Activated T-helper 9 cell treated with anti-CD3 and anti-CD28 coated beads, Interleukin-2, amount 50 U/mL, for 16 hours (primary cell): ENCODE results near the gene RPH3AL.
"Not testable (repeated sequence)": the region's sequence is repeated elsewhere in the genome, so short reads cannot be mapped to it uniquely, and the experiment has no call there.

Experiments
- DNase-seq: peaks from one replicate; pipeline ENCODE4 v3.0.0-alpha.2; 2020; ENCODE audit warnings: low read depth

Gene RPH3AL

DNA sequence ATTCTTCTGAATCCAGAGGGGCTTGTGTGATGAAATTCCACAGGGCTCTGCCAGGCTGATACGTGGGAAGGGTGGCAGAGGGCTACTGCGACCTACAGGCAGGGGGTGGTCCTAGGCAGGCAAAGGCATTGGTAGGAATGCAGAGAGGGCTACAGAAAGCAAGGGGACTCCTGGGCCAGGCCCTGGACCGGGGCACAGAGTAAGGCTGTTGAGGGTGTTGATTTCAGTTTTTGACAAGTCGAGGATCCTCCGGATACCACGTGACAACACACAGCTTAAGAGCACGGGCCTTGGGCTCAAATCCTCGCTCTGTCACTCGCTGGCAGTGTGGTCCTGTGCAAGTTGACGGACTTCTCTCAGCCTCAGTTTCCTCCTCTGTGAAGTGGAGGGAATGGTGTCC lies 152.0 kb downstream of the RPH3AL start:
- DNase-seq = no peak

DNA sequence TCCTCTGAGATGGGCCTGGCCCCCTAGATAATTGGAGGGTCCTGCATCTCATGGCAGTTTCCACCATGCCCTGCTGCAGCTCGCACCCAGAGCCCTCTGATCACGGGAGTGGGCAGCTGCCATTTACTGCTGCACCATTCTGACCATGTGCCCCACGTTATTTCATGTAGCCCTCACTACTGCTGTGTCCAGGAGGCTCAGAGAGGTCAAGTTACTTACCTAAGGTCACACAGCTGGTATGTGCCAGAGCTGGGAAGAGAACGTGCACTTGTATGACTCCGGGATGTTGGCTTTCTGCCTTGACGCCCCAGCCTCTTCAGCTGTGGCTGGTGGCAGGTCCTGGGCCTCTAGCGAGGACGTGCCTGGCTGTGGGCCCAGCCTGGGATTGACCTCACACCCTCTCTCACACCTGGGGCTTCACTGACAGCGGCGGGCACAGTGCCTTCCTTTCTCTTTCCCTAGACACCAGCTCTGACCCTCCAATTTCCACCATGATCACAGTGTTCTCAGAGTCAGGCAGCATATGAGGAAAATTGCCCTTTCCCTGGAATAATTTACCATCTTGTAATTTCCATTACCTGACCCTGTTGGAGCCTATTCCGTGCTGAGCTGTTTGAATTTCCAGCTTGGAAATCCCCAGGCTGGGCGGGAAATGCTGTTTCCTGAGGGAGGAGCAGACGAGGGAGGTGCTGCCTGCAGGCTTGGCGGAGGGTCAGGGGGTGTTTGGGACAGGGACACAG lies 152.6 kb downstream of the RPH3AL start:
- DNase-seq = no peak

DNA sequence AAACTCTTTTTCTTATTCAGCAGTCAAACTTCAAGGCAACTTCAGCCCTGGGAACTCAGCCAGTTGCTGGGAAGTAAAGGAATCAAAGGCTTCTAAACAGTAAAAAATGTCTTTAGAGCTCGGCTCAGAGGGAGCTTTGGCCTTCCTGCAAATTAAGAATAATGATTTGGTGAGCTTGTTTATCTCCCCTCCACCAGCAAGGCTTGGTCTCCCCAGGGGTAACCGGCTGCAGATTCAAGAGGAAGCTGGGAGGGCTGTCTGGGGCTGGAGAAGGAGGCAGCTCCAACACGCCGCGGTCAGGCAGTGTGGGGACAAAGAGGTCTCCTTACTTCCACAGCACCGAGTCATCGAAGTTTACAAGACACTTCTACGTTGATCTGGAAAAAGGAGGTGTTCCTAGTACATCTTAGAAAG lies 153.4 kb downstream of the RPH3AL start:
- no peak for DNase-seq

DNA sequence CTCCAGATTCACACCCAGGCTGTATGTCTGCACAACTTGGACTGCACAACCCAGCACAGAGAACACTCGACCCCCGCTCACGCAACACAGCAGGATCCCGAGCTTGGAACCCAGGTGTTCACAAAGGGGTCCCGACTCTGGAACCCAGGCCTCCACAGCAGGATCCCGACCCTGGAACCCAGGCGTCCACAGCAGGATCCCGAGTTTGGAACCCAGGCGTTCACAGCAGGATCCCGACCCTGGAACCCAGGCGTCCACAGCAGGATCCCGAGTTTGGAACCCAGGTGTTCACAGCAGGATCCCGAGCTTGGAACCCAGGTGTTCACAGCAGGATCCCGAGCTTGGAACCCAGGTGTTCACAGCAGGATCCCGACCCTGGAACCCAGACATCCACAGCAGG lies 154.4 kb downstream of the RPH3AL start:
- not testable (repeated sequence) for DNase-seq

DNA sequence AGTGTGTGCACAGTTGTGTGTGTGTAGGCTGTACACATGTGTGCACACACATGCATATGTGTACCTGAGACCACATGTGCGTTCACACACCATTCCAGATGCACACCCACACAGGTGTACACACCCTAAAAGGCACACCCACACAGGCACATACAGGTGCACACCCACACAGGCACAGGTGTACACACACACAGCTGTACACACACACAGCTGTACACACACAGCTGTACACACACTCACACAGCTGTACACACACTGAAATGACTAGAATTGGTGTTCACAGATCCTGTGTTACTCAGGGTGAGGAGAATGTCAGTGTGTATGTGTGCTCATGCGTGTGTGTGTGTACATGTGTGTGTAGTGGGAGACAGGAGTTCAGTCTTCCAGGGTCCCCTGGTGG lies 155.3 kb downstream of the RPH3AL start:
- DNase-seq = no peak

DNA sequence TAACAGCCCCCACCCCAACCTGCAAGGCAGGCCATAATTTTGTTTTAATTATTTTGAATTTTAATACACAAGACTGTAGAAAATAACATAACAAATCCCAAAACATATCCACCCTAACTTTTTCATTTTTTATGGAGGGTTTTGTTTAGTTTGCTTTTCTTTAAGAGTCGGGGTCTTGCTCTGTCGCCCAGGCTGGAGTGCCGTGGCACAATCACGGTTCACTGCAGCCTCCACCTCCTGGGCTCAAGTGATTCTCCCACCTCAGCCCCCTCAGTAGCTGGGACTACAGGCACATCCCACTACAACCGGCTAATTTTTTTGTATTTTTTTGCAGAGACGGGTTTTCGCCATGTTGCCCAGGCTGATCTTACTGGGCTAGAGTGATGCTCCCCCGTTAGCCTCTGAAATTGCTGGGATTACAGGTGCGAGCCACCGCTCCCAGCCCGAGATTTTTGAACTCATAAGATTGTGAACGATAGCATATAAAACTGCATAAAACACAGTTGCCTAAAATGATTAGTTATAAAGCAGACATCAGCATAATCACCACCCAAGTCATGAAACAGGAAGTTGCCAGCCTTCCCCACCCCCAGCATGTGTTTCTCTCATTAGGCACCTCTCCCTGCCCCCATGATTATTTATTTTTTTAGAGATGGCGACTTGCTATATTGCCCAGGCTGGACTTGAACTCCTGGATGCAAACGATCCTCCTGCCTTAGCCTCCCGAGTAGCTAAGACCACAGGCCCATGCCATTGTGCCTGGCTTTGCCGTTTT lies 157.6 kb downstream of the RPH3AL start:
- DNase-seq = no peak

DNA sequence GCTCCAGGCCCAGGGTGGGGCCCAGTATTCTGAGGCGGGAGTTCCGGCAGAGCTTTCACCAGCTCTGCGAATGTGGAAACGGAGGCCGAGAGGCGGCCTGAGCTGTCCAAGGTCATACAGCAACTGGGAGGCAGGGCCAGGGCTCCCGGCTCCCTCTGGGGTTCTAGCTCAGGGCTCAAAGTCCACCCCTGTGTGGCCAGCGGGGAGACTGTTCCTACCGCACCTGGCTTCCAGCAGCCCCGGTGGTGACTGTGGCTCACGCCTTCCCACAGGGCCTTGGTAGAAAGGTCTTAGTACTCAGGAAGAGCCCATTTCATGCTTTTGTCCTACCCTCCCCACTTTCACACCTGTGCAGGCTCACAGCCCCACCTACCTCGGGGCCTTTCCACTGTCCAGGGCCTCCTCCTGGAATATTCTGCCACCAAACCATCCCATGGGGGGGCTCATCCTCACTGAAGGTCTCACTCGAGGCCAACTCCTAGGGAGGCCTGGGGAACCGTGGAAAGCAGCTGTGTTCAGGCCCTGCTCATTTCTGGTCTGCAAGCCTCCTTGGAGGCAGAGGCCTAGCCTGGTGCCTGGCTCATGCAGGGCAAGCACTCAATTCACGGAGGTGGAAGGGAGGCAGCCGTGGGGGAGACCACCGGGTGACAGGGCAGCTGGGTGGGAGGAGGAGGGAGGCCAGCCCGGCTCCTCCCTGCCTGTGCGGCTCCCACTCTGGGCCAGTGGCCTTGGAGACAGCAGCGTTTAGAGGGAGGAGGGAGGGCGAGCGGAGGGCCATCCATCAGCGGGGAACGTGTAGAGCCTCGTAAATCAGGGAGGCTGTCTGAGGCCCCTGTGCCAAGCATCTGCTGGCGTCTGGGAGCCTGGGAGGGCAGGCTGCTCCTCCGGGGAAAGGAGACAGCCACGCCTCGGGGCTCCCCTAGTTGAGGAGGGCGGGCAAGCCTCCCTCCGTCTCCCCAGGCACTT lies 158.5 kb downstream of the RPH3AL start:
- DNase-seq = no peak

DNA sequence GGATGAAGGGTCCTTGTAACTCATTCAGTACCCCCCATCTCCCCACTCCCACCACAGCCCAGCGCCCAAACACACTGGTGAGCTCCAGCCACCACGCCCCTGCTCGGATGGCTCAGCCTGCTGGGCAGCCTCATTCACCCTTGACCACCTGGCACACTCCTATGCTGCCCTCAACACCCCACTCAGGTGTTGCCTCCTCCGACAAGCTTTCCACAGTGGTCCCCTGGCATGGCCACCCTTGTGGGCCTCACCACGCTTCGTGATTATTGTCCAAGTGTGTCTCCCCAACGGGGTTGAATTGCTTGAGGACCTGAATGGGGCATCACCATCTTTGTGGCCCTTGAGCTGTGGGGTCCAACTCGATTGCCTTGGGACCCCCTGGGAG lies 159.2 kb downstream of the RPH3AL start:
- no peak for DNase-seq

DNA sequence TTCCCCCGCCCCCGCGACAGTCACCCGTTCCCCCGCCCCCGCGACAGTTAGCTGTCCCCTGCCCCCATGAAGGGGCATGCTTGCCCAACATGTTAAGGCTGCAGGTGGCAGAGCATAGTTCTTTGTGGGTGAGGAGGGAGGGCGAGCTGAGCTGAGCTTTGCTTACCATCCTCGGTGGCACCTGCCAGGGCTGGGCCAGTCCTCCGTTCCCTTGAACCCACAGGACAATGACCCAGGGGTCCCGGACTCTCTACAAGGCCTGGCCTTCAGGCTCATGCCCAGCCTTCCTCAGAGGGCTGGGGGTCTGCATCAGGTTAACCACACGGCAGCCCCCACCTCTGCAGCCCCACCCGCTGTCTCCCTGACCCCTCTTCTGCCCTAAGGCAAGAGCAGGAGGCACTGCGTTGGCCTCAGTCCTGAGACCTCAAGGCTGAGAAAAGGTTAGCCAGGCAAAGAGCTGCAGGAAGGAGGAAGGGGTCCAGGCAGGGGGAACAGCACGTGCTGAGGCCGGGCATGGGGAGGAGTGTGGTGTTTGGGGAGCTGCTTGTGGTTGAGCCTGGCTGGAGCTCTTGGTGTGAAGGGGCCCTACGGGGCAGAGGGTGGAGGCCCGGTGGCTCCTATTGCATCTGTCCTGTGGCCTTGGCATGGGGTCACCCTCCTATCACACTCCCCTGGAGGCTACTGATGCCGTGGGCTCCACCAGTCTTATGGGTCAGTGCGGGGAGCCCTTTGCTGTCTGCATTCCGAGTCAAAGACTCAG lies 159.8 kb downstream of the RPH3AL start:
- DNase-seq = no peak

DNA sequence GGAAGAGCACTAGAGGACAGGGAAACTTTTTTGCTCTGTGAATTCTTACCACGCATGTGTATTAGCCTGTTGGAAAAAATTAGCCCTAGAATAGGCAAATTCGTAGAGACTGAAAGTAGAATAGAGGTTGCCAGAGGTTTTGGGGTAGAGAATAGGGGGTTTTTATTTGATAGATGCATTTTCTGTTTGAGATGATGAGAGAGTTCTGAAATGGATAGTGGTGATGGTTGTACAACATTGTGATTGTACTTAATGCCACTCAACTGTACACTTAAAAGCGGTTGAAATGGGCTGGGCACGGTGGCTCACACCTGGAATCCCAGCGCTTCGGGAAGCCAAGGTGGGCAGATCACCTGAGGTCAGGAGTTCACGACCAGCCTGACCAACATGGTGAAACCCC lies 163.2 kb downstream of the RPH3AL start:
- DNase-seq = no peak

DNA sequence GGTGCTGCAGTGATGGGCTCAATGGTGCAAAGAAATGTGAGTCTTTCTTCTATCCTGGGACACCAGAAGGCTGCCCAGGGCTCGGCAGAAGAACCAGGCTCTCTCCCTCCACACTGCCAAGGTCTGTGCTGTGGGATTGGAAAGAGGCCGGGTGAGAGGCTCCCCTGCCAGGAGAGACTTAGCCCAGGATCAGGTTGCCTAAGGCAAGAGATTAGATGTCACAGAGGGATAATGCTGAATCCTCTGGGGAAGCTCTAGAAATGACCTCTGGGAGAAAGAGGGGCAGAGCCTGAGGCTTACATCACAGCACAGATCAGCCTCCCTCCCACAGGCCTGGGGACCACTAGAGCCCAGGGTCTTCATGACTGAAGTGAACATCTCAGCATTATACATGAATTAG lies 165.5 kb downstream of the RPH3AL start:
- DNase-seq = no peak

DNA sequence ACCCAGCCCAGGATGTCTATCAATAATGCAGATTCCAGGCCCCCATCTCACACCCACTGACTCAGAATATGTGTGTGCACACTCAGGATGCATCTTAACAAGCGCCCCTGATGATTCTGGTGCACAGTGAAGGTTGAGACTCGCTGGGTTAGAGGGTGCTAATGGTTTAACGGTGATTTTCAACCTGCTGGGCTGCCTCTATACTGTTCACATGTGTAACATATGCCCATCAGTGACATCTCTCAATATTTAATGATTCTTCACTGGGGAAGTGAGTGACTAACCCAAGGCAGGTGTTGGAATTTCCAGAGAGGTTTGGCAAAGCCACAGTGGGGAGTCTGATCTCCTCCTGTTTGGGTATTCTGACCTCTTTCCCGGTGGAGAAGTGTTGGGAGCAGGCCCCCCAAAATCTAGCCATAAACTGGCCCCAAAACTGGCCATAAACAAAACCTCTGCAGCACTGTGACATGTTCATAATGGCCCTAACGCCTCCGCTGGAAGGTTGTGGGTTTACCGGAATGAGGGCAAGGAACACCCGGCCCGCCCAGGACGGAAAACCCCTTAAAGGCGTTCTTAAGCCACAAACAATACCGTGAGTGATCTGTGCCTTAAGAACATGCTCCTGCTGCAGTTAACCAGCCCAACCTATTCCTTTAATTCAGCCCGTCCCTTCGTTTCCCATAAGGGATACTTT lies 167.0 kb downstream of the RPH3AL start:
- peak; percentile 18 for DNase-seq

DNA sequence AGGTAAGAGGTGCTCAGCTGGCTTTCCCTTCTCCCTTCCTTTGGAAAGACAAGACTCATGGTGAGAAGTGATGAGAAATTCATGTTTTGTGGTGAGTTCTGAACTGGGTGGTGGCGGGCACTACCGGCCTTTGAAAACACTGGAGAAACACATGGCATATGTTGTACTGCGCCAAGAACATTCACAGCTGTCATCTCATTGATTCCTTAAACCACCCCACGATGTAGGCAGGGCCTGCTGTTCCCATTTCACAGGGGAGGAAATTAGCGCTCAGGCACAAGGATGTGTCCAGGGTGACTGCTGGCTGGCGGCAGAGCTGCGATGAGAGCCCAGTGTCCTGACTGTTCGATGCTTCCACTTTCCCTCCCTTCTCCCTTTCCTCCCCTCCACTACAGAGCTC lies 169.6 kb downstream of the RPH3AL start:
- no peak for DNase-seq

DNA sequence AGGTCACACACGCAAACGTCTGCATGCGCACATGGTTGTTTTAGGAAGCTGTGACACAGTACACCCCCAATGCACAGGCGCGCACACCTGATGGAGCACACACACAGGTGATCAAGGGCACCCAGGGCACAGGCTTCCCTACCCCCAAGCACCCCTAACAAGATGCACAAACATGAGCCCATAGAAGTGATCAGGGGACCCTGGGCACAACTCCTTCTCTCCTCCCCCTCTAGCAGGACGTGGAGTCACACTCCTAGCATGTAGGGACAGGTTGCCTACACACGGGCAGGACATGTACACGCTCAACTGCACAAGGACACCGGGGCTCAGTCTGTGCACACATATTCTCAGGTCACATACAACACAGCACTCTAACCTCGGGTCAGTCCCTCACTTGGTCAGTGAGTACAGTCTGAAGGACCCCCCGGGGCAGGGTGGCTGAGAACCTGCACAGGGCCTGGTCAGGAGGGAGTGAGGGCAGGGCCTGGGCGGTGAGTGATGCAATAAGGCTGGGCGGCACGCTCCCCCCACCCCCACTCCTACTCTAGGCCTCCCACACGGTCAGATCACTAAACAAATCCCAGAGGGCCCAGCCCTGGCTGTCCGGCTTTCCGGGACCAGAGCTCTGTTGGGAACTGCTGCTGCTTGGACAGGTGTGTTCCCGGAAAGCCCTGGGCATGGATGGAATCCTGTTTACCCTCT lies 170.4 kb downstream of the RPH3AL start:
- no peak for DNase-seq

DNA sequence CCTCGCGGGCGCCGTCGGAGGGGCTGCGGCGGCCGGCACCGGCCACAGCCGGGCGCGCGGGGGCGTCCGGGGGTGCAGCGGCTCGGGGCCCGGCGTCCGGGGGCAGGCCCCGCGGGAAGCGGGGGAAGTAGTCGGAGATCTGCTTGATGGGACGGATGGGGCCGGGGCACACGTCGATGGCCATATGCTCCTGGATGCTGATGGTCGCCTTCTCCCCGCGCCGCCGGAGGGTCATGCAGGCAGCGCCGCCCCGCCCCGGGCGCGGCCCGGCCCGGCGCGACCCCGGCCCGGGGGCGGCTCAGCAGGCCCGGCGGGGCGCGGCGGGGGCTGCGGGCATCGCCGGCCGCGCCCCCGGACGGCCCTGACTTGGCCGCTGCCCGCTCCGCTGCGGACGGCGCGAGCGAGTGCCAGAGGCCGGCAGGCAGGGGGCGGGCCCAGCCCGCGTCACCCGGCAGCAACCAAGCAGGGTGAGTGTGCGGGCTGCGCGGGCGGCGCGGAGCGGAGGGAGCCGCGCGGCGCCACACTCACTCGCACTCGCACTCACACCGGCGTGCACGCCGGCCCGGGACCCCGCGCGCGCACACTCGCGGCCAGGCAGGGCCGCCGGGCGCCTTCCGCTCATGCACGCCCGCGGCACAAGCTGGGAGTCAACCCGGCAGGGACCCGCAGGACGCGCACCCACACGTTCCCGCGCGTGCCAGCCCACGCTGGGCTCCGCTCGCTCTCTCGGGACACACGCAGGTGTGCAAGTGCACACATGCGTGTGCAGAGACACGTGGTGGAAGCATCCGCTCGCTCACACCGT lies 171.2 kb downstream of the RPH3AL start, which contains the start of gene DOC2B:
Gene DOC2B, minus strand, starts transcription at position 406 of the 805 bp plus-strand sequence. Its CDS starts 171 bp downstream, at position 235.
- no peak for DNase-seq

DNA sequence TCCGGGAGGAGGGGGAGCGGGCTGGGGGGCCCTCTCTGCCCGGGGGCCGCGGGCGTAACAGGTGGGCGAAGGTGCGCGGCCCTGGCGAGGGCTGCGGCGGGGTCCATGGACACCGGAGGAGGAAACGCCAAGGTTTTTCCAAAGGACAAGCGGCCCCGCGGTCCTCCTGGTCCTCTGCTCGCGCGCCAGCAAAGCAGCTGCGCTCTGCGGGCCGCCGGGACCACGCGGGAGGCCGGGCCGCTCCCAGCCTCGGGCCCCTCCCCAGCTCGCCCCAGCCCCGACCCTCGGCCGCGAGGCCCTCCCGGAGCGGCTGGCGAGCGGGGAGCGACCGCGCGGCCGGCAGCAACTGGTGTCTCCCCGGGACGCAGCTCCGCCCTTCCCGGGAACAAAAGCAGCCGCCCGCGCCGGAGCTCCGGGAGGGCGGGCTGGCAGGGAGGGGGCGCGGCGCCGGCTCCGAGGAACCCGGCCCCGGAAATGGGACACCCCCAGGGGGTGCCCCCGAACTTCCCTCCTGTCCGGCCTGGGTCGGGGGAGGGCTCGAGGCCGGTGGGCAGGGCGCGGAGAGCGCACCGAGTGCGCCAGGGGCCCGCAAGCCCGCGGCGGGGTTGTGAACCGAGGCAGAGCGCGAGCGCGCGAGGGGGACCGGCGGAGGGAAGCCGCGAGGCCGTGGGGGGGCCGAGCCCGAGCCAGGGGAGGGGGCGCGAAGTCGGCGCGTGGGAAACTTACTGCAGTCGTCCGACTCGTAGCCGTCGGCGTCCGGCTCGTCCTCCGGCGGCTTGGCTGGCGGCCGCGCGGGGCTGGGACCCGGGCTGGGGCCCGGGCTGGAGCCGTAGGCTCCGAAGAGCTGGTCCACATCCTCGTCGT lies 172.0 kb downstream of the RPH3AL start:
- DNase-seq = no peak

DNA sequence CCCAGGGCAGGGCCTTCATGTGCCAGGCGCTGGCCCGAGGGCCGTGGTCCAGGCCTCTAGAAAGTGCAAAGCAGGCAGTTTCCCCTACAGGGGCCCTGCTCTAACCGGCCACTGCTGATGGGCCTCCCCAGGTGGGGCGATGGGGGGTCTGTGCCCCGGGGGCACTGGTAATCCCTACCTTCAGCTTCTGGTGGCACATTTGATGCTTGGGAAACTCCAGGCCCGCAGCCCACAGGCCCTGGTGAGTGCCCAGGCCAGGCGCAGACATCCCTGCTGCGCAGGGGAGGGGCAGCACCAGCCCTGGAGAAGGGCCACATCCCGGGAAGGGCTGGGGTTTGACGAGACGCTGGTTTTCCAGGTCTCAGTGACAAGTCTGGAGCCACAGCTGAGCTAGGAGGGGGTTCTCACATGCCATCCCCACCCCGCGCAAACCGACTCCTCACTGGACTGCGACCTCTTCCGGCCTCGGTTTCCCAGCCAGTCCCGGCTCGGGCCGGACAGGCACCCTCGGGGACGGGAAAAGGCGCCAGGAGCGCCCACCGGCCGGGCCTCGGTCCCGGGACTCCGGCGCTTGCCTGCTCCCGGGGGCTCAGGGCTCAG lies 172.7 kb downstream of the RPH3AL start:
- no peak for DNase-seq

DNA sequence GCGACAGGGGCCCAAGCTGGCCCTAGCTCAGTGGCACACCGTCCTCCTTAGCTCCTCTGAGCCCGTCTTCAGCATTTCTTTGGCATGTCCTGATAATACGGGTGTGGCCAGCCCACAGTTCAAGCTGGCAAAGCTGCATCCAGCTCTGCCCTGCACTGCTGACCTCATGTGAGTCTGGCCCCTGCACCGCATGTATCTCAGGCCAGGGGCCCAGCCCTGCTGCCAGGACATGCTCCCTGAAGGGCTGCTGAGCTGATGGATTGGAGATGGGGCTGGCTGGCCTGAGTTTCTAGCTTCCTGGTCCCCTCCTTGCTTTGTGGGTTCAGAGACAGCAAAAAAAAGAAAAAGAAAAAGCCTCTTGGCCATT lies 173.6 kb downstream of the RPH3AL start:
- DNase-seq = no peak
